A172 (cell line): Measurements from ENCODE around the gene EHMT1. TPM values are rescaled to one million over a fixed set of nuclear protein-coding genes. Genes with fewer than 3 reads are reported as not detected.
A peak's percentile ranks its signal among the peaks of the same experiment; 100 is the strongest.

Experiments
- DNase-seq: peaks from one replicate; pipeline ENCODE4 v3.0.0-alpha.2; 2015; ENCODE audit warnings: low spot score
- total RNA-seq: library from RNA; depleted of rRNA; stranded (reverse); fragments of >200 nt; shearing (Covaris generic); gene quantifications from 2 replicates; pipeline ENCODE4 v1.2.3, GENCODE V29; 2014; rRNA removed

Gene EHMT1
- total RNA-seq, result 45.3 and 54.7 TPM in 2 replicates

GRCh38 chr9:137618105-137619067 is at the start of gene EHMT1:
Gene EHMT1 (plus strand): TSS chr9:137619005. CDS start chr9:137619029, 24 bp downstream.
- peak; percentile 69 for DNase-seq

GRCh38 chr9:137569609-137570203 is 49.1 kb upstream of the EHMT1 start:
- no peak for DNase-seq

- no peak for DNase-seq
Measured at GRCh38 chr9:137570566-137570965, 48.2 kb upstream of the EHMT1 start.

GRCh38 chr9:137574192-137574591 is 44.6 kb upstream of the EHMT1 start:
- DNase-seq, result no peak

GRCh38 chr9:137575364-137575715 is 43.5 kb upstream of the EHMT1 start:
- DNase-seq, result peak; percentile 41

- no peak for DNase-seq
Measured at GRCh38 chr9:137575716-137576411, 42.9 kb upstream of the EHMT1 start.

- DNase-seq, result peak; percentile 83
Measured at GRCh38 chr9:137578518-137579258, 40.1 kb upstream of the EHMT1 start, which contains the start of gene DPH7. Gene DPH7 (minus strand): TSS chr9:137578925. CDS start chr9:137578777, 148 bp downstream.

GRCh38 chr9:137579259-137579604 is 39.6 kb upstream of the EHMT1 start:
- no peak for DNase-seq

GRCh38 chr9:137580209-137580953 is 38.4 kb upstream of the EHMT1 start:
- DNase-seq, result no peak

GRCh38 chr9:137580954-137581322 is 37.9 kb upstream of the EHMT1 start:
- no peak for DNase-seq

GRCh38 chr9:137581361-137582285 is 37.2 kb upstream of the EHMT1 start:
- no peak for DNase-seq

- DNase-seq, result no peak
Measured at GRCh38 chr9:137582286-137582860, 36.4 kb upstream of the EHMT1 start.

- DNase-seq, result no peak
Measured at GRCh38 chr9:137583347-137583746, 35.5 kb upstream of the EHMT1 start.

- no peak for DNase-seq
Measured at GRCh38 chr9:137583957-137584356, 34.8 kb upstream of the EHMT1 start.

GRCh38 chr9:137586854-137587253 is 32.0 kb upstream of the EHMT1 start:
- DNase-seq, result no peak

GRCh38 chr9:137588311-137588710 is 30.5 kb upstream of the EHMT1 start:
- DNase-seq, result no peak

GRCh38 chr9:137588891-137589290 is 29.9 kb upstream of the EHMT1 start:
- no peak for DNase-seq

- no peak for DNase-seq
Measured at GRCh38 chr9:137589441-137590122, 29.2 kb upstream of the EHMT1 start.

GRCh38 chr9:137590123-137590468 is 28.7 kb upstream of the EHMT1 start:
- no peak for DNase-seq
